ACC112 (cell line): ENCODE measurements around the gene MACROD2.

Experiments used
- H2AFZ ChIP-seq: fragments of 200-600 bp; sonication (generic); one replicate; pipeline ENCODE4 v1.6.0; 2017; ENCODE audit warnings: antibody characterized with exemption, low read length; ENCODE audit not compliant: unreplicated experiment
- H3K27ac ChIP-seq: fragments of 200-600 bp; sonication (generic); 2 replicates; pipeline ENCODE4 v1.5.1; 2014; ENCODE audit warnings: low read depth, mild to moderate bottlenecking, antibody characterized with exemption, low read length, moderate library complexity
- H3K27me3 ChIP-seq: fragments of 200-600 bp; sonication (generic); 2 replicates; pipeline ENCODE4 v1.6.1; 2014; ENCODE audit warnings: mild to moderate bottlenecking, antibody characterized with exemption, low read length, moderate library complexity, mixed read lengths; ENCODE audit not compliant: insufficient read depth
- H3K36me3 ChIP-seq: fragments of 200-600 bp; sonication (generic); 2 replicates; pipeline ENCODE4 v1.6.1; 2016; ENCODE audit warnings: mild to moderate bottlenecking, antibody characterized with exemption, low read length, moderate library complexity, mixed read lengths; ENCODE audit not compliant: insufficient read depth
- H3K4me1 ChIP-seq: fragments of 200-600 bp; sonication (generic); one replicate; pipeline ENCODE4 v1.6.1; 2016; ENCODE audit warnings: low read length, mixed read lengths; ENCODE audit not compliant: insufficient read depth, unreplicated experiment, control insufficient read depth
- H3K4me3 ChIP-seq: fragments of 200-600 bp; sonication (generic); 2 replicates; pipeline ENCODE4 v1.5.1; 2014; ENCODE audit warnings: mild to moderate bottlenecking, low read depth, low read length
- H3K79me2 ChIP-seq: fragments of 200-600 bp; sonication (generic); one replicate; pipeline ENCODE4 v1.6.0; 2016; ENCODE audit warnings: low read length; ENCODE audit not compliant: control insufficient read depth, unreplicated experiment, insufficient read depth

MACROD2 gene

DNA sequence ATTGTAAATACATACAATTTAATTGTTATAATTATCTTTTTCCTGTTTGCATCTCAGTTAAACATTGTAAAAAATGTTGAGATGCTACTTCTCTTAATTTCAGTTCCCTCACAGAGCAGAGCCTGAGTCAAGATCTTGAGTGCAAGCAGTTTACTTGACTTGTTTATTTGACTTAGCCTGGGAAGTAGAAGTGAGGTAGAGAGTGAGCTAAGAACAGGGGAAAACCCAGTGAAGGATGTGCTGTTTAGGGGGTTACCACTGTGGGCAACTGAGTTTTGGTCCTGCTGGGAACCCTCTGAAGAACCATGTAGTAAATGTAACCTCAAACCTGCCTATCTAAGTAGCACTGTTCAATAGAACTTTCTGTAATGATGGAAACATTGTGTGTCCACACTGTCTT is 837.3 kb downstream of the MACROD2 start:
- no peaks in the 10 kb centered on the region for H3K36me3 ChIP-seq
- H3K4me3 ChIP-seq = no peak overlapping the region
- no peak overlapping the region for H3K27ac ChIP-seq
- H3K27me3 ChIP-seq = no peaks in the 10 kb centered on the region
- no peak overlapping the region for H2AFZ ChIP-seq
- no peaks in the 10 kb centered on the region for H3K4me1 ChIP-seq
- H3K79me2 ChIP-seq = no peaks in the 10 kb centered on the region

DNA sequence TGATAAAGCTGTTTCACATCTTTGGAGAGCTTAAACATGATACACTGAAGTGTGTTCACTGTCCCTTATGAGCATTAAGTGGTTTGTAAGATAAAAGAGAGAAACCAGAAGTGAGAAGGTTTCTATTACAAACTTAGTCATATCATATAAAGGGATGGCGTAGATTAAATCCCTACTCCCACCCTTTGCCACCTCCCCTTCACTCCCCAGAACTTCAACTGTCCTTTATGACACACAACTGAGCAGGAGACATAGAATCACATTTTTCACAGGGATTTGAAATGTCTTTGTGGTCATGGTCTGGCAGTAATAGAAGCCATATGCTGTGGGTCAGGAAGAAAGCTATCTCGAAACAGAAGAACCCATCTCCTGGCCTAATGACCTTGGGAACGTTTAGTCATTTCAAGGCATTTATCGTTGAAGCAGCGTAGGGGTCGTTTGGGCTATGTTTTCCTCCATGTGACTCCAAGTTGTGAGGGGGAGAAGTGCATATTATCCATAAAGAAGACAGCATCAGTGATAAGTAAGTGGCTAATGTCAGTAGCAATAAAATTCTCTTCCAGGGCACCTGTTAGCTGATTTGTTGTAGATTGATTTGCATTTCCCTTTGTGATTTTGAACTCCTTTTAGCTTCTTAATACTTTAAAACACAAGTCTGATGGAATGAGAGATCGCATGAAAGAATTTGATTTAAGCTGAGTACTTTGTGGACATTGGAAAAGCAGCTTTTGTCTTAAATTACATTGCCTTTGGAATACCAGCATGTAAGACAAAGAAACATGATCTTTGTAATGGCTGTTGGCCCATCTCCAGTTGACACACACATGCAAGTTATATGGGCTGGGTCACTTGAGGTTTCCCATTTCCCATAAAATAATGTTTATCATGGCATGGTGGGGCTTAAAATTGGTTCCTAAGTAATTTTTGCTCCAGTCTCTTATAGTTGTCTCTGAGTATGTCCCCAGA is 843.6 kb downstream of the MACROD2 start:
- H3K36me3 ChIP-seq = no peaks in the 10 kb centered on the region
- H3K79me2 ChIP-seq = no peaks in the 10 kb centered on the region
- H3K27me3 ChIP-seq = no peaks in the 10 kb centered on the region
- no peak overlapping the region for H3K27ac ChIP-seq
- H3K4me3 ChIP-seq = no peak overlapping the region
- H3K4me1 ChIP-seq = no peaks in the 10 kb centered on the region
- H2AFZ ChIP-seq = no peak overlapping the region

DNA sequence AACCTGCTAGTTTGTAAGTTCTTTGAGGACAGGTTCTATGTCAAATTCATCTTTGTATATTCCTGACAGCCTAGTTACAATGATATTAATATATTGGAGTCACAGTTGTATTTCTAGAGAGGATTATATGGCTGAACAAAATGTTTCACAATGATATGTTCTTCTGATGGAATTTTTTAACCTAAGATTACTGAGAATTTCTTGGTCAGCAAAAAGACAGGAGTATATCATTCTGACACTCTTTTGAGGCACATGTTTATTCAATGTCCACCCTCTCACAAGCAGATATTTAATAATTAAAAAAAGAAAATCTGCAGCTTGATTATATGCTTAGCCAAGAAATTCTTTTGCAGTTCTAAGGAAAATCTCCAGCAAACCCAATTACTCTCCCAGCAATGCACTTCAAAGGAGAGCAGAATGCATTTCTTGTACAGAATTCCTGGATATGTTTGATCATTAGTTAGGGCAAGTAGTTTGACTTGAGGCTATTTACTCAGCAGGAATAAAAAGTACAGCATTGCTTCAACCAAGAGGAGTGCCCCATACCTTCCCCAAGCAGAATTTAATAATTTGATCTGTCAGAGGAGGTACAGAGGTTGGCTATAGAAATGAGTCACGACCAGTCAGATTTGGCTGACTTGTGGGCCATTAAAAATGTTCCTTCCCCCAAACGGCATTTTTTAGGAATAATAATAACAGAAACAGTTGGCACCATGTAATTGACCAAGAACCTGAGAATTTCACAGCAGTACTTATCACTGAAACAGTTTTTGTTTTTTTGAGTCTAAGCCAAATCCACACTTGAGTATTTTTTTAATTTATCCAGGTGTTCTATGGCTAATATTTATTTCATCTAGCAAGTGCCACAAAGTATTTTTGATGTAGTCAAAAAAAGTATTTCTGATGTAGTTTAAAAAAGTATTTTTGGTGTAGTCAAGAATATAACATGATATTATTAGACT is 850.2 kb downstream of the MACROD2 start:
- Histone ChIP-seq H3K4me1 (no peaks in the 10 kb centered on the region), H3K79me2 (no peaks in the 10 kb centered on the region), H3K27ac (no peak overlapping the region), H3K27me3 (no peaks in the 10 kb centered on the region), H3K36me3 (no peaks in the 10 kb centered on the region), H2AFZ (no peak overlapping the region), H3K4me3 (no peak overlapping the region)

DNA sequence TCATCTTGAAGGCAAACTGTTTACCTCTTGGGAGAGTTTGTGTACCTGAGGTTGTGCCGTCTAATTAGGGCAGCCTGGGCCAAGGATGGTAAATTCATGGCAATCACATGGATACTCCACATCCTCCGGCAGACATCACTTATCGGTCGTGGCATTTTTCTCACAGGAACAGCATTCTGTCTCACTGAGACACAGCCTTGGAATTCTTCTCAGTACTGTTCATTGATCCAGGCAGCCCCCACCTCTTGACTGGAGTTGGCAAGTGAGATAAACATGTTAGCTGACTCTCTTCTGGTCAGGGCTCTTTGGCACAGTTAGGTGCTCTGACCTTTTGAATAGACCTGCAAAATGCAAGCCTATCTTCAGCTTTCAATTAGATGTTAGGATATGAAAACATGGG is 853.5 kb downstream of the MACROD2 start:
- Histone ChIP-seq H3K36me3 (no peaks in the 10 kb centered on the region), H3K27ac (no peak overlapping the region), H2AFZ (no peak overlapping the region), H3K27me3 (no peaks in the 10 kb centered on the region), H3K4me3 (no peak overlapping the region), H3K4me1 (no peaks in the 10 kb centered on the region), H3K79me2 (no peaks in the 10 kb centered on the region)

DNA sequence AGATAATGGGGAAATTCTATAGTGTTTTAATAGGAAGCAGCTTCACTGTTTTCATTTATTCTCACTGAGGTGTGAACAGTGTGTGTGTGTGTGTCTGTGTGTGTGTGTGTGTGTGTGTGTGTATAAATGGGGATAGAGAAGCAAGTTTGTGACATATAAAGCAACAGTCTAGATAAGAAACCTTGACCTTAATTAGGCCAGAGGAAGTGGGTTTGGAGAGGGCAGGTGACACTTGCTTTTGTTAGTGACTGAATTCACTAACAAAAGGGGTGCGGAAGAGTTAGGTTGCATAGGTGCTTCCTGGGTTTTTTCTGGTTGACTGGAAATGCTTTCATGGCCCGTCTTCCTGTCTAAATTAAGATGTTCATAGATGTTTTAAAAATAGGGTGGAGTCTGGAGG is 857.8 kb downstream of the MACROD2 start:
- Histone ChIP-seq H3K79me2 (no peaks in the 10 kb centered on the region), H3K4me1 (no peaks in the 10 kb centered on the region), H2AFZ (no peak overlapping the region), H3K36me3 (no peaks in the 10 kb centered on the region), H3K4me3 (no peak overlapping the region), H3K27me3 (no peaks in the 10 kb centered on the region), H3K27ac (no peak overlapping the region)

DNA sequence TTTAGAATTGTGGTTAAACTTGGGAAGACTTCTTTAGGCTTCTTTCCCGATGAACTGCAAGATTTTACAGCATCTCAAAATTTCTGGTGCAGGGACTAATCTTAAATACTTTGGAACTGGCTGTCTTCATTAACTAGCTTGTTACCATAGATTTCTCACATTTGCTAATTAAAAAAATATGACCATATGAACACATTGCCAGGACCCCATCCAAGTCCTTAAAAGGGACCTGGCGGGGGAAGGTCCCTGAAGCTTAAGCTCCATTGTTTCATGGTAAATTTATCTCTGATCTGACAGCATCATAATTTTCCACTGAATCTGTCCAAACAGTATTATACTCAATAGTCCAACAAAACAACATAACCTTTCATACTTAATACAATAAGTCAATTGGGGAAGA is 859.9 kb downstream of the MACROD2 start:
- Histone ChIP-seq H3K4me1 (no peaks in the 10 kb centered on the region), H3K27me3 (no peaks in the 10 kb centered on the region), H3K4me3 (no peak overlapping the region), H3K36me3 (no peaks in the 10 kb centered on the region), H2AFZ (no peak overlapping the region), H3K79me2 (no peaks in the 10 kb centered on the region), H3K27ac (no peak overlapping the region)

DNA sequence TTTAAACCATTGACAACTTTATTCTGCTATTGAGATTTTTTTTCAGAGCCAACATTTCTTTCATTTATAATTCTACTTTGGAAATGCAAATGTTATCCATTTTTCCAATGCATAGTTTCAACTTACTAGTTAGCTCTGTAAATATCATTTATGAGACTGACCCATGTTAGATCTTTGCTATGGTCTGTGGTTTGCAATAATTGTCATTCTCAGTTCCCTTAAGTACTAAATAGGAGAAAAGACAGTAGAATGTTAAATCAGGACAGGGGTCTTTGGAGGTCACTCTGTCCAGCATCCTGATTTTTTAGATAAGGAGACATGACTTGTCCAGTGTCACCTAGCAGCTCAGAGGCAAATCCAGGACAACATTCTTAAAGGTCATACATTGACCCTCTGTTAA is 864.3 kb downstream of the MACROD2 start:
- Histone ChIP-seq H2AFZ (no peak overlapping the region), H3K36me3 (no peaks in the 10 kb centered on the region), H3K27me3 (no peaks in the 10 kb centered on the region), H3K79me2 (no peaks in the 10 kb centered on the region), H3K27ac (no peak overlapping the region), H3K4me3 (no peak overlapping the region), H3K4me1 (no peaks in the 10 kb centered on the region)

DNA sequence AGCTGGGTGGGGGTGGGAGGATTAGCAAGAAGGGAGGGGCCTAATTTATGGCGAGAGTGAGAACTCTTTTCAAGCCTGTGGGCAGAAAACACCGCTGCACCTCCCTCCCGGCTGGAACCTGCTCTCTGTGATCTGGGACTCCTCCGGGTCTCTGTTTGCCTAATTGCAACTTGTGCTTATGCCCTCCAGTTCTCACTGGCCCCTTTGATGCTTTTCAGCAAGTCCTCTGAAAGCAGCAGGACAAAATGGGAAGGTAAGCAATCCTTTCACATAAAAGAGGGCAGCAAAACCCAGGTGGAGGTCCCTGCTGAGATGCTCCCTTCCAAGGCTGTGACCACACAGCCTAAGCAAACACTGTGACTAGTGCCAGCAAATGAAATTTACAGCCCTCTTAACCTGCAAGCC is 865.1 kb downstream of the MACROD2 start:
- Histone ChIP-seq H3K4me3 (no peak overlapping the region), H3K36me3 (no peaks in the 10 kb centered on the region), H3K27me3 (no peaks in the 10 kb centered on the region), H2AFZ (no peak overlapping the region), H3K27ac (no peak overlapping the region), H3K79me2 (no peaks in the 10 kb centered on the region), H3K4me1 (no peaks in the 10 kb centered on the region)

DNA sequence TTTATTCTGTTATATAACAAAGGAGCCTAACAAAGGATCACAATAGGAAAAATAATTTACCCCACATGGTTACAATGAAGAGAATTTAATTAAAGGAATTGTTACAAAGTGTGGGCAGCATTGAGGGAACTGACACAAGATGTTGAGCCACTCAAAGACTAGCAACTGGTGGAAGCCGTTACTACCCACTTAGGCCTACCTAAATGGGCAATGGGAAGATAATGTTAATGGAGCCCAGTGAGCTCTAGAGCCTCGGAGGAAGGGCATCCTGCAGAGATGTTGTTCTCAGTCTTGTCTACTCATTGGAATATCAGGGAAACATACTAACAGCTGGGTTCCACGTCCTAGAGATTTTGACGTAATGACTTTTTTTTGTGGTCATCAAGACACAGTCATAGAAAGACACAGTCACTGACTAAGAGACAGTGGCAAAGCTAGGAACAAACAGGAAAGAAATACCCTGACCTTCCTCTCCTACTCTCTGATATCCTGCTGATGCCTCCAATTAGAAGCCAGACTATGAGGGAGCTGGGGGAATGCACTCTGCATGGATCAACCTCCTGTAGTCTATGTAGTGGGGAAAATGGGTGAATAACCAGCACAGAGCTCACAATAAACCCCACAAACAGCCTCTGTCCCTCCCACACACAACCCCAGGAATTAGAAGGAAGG is 865.8 kb downstream of the MACROD2 start:
- H3K27me3 ChIP-seq = no peaks in the 10 kb centered on the region
- H3K4me3 ChIP-seq = no peak overlapping the region
- H3K27ac ChIP-seq = no peak overlapping the region
- H3K79me2 ChIP-seq = no peaks in the 10 kb centered on the region
- no peak overlapping the region for H2AFZ ChIP-seq
- H3K4me1 ChIP-seq = no peaks in the 10 kb centered on the region
- no peaks in the 10 kb centered on the region for H3K36me3 ChIP-seq

DNA sequence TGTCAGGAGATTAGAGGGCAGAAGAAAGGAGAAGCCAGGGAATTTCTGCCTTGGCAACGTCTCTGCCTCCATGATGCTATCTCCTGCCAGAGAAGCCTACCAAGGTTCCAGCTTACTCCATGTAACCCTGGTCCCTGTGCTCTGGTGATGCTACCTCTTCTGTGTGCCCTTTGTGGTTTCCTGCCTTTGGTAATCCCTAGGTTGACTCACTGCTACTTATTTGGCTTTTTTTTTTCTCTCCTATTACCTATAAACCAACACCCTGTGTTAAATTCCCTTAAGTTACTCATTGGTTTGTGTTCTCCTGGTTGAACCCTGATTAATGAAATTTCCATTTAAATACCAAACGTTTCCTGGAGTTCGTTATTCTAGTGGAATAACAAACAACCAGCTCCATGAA is 869.9 kb downstream of the MACROD2 start:
- Histone ChIP-seq H3K36me3 (no peaks in the 10 kb centered on the region), H3K4me3 (no peak overlapping the region), H2AFZ (no peak overlapping the region), H3K27ac (no peak overlapping the region), H3K79me2 (no peaks in the 10 kb centered on the region), H3K27me3 (no peaks in the 10 kb centered on the region), H3K4me1 (no peaks in the 10 kb centered on the region)
